ENCODE measurements around the gene VAV2. TPM values are rescaled to one million over a fixed set of nuclear protein-coding genes. Genes with fewer than 3 reads are reported as not detected.

VAV2 gene
- polyA plus RNA-seq, 1 experiment = 9.0 TPM

DNA sequence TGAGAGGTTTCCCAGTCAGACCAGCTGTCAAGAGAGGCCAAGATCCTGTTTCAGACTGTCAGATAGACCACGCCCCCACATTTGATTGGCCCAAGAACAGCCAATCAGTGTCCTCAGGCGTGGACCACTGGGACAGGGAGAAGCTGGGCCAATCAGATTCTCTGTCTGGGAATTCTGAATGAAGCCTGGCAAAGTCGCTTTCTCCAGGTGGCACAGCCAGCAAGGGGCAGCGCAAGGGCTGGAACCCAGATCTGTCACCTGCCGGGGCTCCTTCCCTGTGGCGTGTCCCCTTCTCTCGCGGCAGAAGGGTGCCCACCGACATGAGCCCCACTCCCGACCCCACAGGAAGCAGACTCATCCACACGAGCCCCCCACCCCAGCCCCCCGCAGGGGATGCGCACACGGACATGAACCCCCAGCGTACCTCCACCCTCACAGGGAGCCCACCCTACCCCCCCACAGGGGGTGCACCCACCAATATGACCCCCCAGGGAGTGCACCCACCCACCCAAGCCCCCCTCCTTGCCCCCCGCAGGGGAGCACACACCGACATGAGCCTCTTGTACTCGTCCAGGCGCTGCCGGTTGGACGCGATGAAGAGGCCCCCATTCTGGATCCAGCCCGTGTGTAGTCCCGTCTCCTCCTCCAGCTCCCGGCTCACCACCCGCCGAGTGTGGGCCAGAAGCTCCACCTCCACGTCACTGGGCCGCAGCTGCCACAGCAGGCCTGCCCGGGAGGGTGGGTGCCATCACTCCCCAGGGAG, 260.1 kb downstream of the VAV2 start:
- Histone ChIP-seq H3K4me3 (ENCODE audit: low read depth, low read length) (no peak overlapping the region), H3K27me3 (ENCODE audit: control insufficient read depth, insufficient read depth, low read length) (peaks cover 8% of the 10 kb centered on the region), H3K9me3 (ENCODE audit: control insufficient read depth, insufficient read depth, low read length) (no peaks in the 10 kb centered on the region; the same call in 1 of the 2 replicates), H3K27ac (ENCODE audit: low read depth, low read length) (no peak overlapping the region)
- TF ChIP-seq, protein P1, sequence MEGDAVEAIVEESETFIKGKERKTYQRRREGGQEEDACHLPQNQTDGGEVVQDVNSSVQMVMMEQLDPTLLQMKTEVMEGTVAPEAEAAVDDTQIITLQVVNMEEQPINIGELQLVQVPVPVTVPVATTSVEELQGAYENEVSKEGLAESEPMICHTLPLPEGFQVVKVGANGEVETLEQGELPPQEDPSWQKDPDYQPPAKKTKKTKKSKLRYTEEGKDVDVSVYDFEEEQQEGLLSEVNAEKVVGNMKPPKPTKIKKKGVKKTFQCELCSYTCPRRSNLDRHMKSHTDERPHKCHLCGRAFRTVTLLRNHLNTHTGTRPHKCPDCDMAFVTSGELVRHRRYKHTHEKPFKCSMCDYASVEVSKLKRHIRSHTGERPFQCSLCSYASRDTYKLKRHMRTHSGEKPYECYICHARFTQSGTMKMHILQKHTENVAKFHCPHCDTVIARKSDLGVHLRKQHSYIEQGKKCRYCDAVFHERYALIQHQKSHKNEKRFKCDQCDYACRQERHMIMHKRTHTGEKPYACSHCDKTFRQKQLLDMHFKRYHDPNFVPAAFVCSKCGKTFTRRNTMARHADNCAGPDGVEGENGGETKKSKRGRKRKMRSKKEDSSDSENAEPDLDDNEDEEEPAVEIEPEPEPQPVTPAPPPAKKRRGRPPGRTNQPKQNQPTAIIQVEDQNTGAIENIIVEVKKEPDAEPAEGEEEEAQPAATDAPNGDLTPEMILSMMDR (IDR thresholded peaks at IDR 0.05; ENCODE audit: low read depth, low read length) = no peak
- no peak for DNase-seq (ENCODE audit: low read depth, low spot score)
- ChIA-PET CTCF (interaction anchor here (1.6 kb wide), 1 partner anchor 11 kb away, joined by 8 read pairs; no protein-coding TSS in a partner anchor), POLR2A (no interaction called here)

DNA sequence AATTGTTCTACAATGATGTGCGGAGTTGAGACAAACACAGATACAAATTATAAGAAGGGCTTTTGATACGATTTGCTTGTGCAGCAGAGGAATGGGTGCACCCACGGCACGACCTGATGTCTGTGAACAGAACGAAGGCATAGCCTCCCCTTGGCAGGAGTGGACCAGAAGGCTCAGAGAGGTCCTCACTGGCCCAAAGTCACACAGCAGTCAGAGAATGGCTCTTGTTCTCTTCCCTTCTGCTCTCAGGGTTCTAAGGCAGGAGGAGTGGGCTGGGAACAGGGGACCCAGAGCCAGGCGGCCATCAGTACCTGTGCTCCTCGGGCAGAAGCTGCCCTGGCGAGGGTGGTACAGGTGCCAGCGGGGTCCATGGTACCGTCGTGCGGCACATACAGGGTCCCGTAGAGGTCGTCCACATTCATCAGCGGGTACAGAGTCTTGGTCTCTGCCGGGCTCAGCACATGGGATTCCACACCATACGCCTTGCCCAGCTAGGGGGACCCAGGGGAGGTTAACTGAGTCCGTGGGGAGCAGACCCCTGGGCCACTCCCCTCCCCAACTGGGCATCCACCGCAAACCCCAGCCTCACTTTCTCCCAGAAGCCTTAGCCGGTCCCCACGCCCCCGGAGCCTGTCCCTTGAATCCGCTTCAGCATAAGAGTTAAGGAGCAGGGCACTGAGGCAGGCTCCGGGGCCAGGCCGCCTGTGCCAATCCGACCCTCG, 261.0 kb downstream of the VAV2 start:
- ChIA-PET POLR2A (interaction anchor here (0.7 kb wide), 1 partner anchor 11 kb away, joined by 4 read pairs; no protein-coding TSS in a partner anchor), CTCF (no interaction called here)
- peaks cover 8% of the 10 kb centered on the region for H3K27me3 ChIP-seq (ENCODE audit: control insufficient read depth, insufficient read depth, low read length)
- H3K27ac ChIP-seq (ENCODE audit: low read depth, low read length) = no peak overlapping the region
- no peak for DNase-seq (ENCODE audit: low read depth, low spot score)
- TF ChIP-seq, protein P1 (IDR thresholded peaks at IDR 0.05; ENCODE audit: low read depth, low read length) = no peak
- H3K4me3 ChIP-seq (ENCODE audit: low read depth, low read length) = no peak overlapping the region
- no peaks in the 10 kb centered on the region; the same call in 1 of the 2 replicates for H3K9me3 ChIP-seq (ENCODE audit: control insufficient read depth, insufficient read depth, low read length)

DNA sequence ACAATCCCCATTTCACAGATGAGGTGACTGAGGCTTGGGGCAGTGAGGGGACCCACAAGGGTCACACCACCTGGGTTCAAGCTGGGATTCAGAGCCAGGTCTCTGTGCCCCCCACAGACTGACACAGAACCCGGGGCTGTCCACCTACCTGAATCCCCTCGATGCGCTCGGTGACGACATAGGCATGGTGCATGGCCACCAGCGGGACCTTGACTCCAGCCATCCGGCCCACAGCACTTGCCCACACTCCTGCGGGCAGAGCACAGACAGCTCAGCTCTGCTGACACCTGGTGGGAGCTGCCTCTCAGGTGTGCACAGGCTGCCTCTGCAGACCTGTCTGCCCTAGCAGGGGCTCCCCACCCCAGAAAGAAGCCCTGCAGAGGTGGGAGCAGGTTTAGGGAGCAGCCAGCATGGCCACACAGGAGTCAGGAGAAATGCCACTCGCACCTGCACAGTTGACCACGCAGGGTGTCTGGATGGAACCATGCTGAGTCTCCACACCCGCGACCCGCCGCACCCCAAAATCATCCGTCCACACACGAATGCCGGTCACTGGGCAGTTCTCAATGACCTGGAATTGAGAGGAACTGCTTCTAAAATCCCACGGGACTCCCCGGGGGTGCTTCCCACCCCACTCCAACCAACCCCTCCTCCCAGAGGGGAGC, 262.4 kb downstream of the VAV2 start:
- no peaks in the 10 kb centered on the region; the same call in 1 of the 2 replicates for H3K9me3 ChIP-seq (ENCODE audit: control insufficient read depth, insufficient read depth, low read length)
- TF ChIP-seq, protein P1 (IDR thresholded peaks at IDR 0.05; ENCODE audit: low read depth, low read length) = no peak
- H3K27me3 ChIP-seq (ENCODE audit: control insufficient read depth, insufficient read depth, low read length) = peaks cover 11% of the 10 kb centered on the region
- H3K4me3 ChIP-seq (ENCODE audit: low read depth, low read length) = no peak overlapping the region
- DNase-seq (ENCODE audit: low read depth, low spot score) = no peak
- ChIA-PET POLR2A (no interaction called here), CTCF (no interaction called here)
- no peak overlapping the region for H3K27ac ChIP-seq (ENCODE audit: low read depth, low read length)

DNA sequence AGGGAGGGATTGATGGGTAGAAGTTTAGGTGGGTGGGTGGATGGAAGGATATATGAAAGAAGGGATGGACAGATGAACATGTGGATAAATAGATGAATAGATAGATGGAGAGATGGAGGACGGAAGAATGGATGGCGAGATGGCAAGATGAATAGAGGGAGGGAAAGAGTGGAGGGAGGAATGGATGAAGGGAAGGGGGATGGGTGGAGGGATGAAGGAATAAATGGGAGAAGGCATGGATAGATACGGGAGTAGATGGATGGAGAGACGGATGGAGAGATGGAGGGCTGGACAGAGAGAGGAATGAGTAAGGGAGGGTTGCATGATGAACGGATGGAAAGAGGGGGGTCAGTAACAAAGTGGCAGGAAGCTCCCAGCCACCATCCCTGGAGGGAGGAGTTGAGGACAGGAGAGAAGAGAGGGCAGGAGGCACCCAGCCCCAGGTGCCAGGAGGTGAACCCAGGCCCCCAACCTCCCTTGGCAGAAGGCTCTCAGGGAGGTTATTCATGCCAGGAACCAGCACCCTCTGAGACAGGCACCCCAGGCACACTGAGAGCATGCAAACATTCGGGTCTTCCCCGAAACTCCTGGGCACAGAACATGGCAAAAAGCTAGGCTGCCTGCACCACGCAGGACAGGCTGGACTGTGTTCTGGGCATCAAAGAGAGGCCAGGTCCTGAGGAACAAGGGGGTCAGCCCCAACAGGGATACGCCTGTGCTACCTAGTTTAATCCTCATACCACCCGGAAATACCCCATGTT, 263.1 kb downstream of the VAV2 start:
- TF ChIP-seq, protein P1 (IDR thresholded peaks at IDR 0.05; ENCODE audit: low read depth, low read length) = no peak

More for the DNA sequence above, 263.1 kb downstream of the VAV2 start:
- Histone ChIP-seq H3K4me3 (ENCODE audit: low read depth, low read length) (no peak overlapping the region), H3K27ac (ENCODE audit: low read depth, low read length) (no peak overlapping the region), H3K9me3 (ENCODE audit: control insufficient read depth, insufficient read depth, low read length) (no peaks in the 10 kb centered on the region; the same call in 1 of the 2 replicates), H3K27me3 (ENCODE audit: control insufficient read depth, insufficient read depth, low read length) (peaks cover 11% of the 10 kb centered on the region)
- ChIA-PET CTCF (no interaction called here), POLR2A (interaction anchor here (1.0 kb wide), 1 partner anchor 12 kb away, joined by 3 read pairs; no protein-coding TSS in a partner anchor)
- no peak for DNase-seq (ENCODE audit: low read depth, low spot score)
